ENCODE data around the gene SGMS1.
"Not testable (repeated sequence)": the region's sequence is repeated elsewhere in the genome, so short reads cannot be mapped to it uniquely, and the experiment has no call there.

The SGMS1 gene

GRCh38 chr10:50360077-50360850 lies 263.5 kb downstream of the SGMS1 start:
- TF ChIP-seq CTCF (IDR thresholded peaks at IDR 0.05; ENCODE audit: insufficient read depth, low read depth, low read length, missing control alignments) = no peak
- no peak overlapping the region for H3K4me3 ChIP-seq (ENCODE audit: low read length)
- no peak for DNase-seq (ENCODE audit: low read depth)

- no peak for DNase-seq (ENCODE audit: low read depth)
- no peak overlapping the region for H3K4me3 ChIP-seq (ENCODE audit: low read length)
- no peak for TF ChIP-seq CTCF (IDR thresholded peaks at IDR 0.05; ENCODE audit: insufficient read depth, low read depth, low read length, missing control alignments)
These were observed 264.6 kb downstream of the SGMS1 start for GRCh38 chr10:50358925-50359687.

GRCh38 chr10:50358411-50358810 lies 265.3 kb downstream of the SGMS1 start:
- no peak overlapping the region for H3K4me3 ChIP-seq (ENCODE audit: low read length)
- peak; percentile 45 for DNase-seq (ENCODE audit: low read depth)
- TF ChIP-seq CTCF (IDR thresholded peaks at IDR 0.05; ENCODE audit: insufficient read depth, low read depth, low read length, missing control alignments) = no peak

- H3K4me3 ChIP-seq (ENCODE audit: low read length) = not testable (repeated sequence)
These were observed 267.3 kb downstream of the SGMS1 start for GRCh38 chr10:50356481-50356832.

GRCh38 chr10:50355693-50356480 lies 267.9 kb downstream of the SGMS1 start:
- H3K4me3 ChIP-seq (ENCODE audit: low read length); DNase-seq (ENCODE audit: low read depth): not testable (repeated sequence)

More at GRCh38 chr10:50356481-50356832, 267.3 kb downstream of the SGMS1 start:
- DNase-seq (ENCODE audit: low read depth) = not testable (repeated sequence)

- no peak overlapping the region for H3K4me3 ChIP-seq (ENCODE audit: low read length)
- TF ChIP-seq CTCF (IDR thresholded peaks at IDR 0.05; ENCODE audit: insufficient read depth, low read depth, low read length, missing control alignments) = no peak
- no peak for DNase-seq (ENCODE audit: low read depth)
These were observed 272.1 kb downstream of the SGMS1 start for GRCh38 chr10:50351483-50352146.

GRCh38 chr10:50350366-50350765 lies 273.4 kb downstream of the SGMS1 start:
- no peak for TF ChIP-seq CTCF (IDR thresholded peaks at IDR 0.05; ENCODE audit: insufficient read depth, low read depth, low read length, missing control alignments)
- no peak overlapping the region for H3K4me3 ChIP-seq (ENCODE audit: low read length)
- no peak for DNase-seq (ENCODE audit: low read depth)

Measured in epithelial cell of esophagus (primary cell).